NB4 (cell line): ENCODE measurements around the gene CCNY.

ENCODE experiments used
- MYC ChIP-seq: IDR thresholded peaks from 2 replicates; pipeline ENCODE4 v1.6.1; 2011; ENCODE audit warnings: low read depth, low read length
- POLR2A ChIP-seq: IDR thresholded peaks from 2 replicates; pipeline ENCODE4 v1.6.1; 2011; ENCODE audit warnings: mild to moderate bottlenecking; ENCODE audit not compliant: insufficient read length; ENCODE audit errors: extremely low read depth
- TF ChIP-seq, protein P1 (sequence below): IDR thresholded peaks from one replicate; pipeline ENCODE4 v1.5.1; 2012; ENCODE audit warnings: low read depth, low read length
- TF ChIP-seq, protein P2 (sequence below): IDR thresholded peaks from 2 replicates; pipeline ENCODE4 v1.6.1; 2011; ENCODE audit warnings: low read depth, low read length

DNA sequence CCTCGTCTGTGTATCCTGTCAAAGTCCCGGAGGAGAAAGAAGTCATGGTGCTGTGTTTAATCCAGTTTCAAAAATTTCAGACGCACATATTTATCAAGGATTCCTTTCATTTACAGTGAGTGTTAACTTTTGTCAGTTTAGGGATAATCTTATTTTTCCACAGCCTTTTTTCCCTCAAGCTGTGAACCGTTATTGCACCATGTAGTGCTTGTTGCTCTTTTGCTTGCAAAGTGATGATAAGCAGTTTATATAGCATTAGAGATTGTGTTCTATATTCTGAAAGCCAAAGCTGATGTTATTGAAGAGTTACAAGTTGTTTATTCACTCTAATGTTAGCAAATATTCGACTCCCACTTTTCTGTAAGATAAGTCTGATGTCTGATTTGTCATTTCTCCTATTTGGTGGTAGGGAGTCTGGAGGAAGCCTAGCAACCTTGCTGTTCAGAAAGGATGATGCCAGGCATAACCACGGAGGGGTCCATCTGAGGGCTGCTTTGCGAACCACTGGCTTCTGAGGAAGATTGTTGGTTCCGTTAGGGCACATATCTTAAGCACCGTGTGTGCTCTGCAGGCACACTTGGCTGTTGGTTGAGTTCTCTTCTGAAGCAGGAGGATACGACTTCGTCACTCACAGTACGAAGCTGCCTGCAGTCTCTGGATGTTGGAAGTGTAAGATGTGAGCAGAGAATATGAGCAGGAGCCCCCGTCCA is 11.7 kb downstream of the CCNY start:
- TF ChIP-seq, protein P1, sequence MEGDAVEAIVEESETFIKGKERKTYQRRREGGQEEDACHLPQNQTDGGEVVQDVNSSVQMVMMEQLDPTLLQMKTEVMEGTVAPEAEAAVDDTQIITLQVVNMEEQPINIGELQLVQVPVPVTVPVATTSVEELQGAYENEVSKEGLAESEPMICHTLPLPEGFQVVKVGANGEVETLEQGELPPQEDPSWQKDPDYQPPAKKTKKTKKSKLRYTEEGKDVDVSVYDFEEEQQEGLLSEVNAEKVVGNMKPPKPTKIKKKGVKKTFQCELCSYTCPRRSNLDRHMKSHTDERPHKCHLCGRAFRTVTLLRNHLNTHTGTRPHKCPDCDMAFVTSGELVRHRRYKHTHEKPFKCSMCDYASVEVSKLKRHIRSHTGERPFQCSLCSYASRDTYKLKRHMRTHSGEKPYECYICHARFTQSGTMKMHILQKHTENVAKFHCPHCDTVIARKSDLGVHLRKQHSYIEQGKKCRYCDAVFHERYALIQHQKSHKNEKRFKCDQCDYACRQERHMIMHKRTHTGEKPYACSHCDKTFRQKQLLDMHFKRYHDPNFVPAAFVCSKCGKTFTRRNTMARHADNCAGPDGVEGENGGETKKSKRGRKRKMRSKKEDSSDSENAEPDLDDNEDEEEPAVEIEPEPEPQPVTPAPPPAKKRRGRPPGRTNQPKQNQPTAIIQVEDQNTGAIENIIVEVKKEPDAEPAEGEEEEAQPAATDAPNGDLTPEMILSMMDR: no peak
- TF ChIP-seq POLR2A: no peak
- TF ChIP-seq, protein P2, sequence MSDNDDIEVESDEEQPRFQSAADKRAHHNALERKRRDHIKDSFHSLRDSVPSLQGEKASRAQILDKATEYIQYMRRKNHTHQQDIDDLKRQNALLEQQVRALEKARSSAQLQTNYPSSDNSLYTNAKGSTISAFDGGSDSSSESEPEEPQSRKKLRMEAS: no peak
- TF ChIP-seq MYC: no peak
